H1 (cell line): ENCODE results near the gene DAP. TPM values are rescaled to one million over a fixed set of nuclear protein-coding genes. Genes with fewer than 3 reads are reported as not detected.

Source experiments
- CTCF ChIA-PET: fragments of 300-600 bp; sonication (Branson Sonifier 250); formaldehyde crosslinking; loops from one replicate; lab custom pipeline; 2021; ENCODE audit not compliant: partially characterized antibody; lab: Charles Lee
- POLR2A ChIA-PET: fragments of 300-600 bp; sonication (Branson Sonifier 250); formaldehyde crosslinking; loops from one replicate; lab custom pipeline; 2021; ENCODE audit warnings: inconsistent platforms; ENCODE audit not compliant: partially characterized antibody; lab: Charles Lee
- DNase-seq, 2 experiments: peaks; one replicate each; pipeline versions ENCODE4 v3.0.0 to v3.0.0-alpha.2; 2010 to 2022; ENCODE audit warnings: low spot score in 2 of 2, low read depth in 1 of 2, mixed read lengths in 1 of 2
- FAIRE-seq: peaks from 2 replicates; lab custom pipeline; 2011; peaks lifted over from hg19 to GRCh38; lab: Jason Lieb, UNC
- H2AFZ ChIP-seq: 2 replicates; pipeline ENCODE4 v1.8.1; 2012; ENCODE audit warnings: low read length, inconsistent platforms
- H2AK5ac ChIP-seq: 2 replicates; pipeline ENCODE4 v1.6.1; 2013; ENCODE audit warnings: low read depth, low read length
- H2BK120ac ChIP-seq: replicated peaks from 2 replicates; pipeline ENCODE3; 2013; ENCODE audit warnings: low read depth, low read length, inconsistent platforms
- H2BK12ac ChIP-seq: 2 replicates; pipeline ENCODE4 v1.6.1; 2013; ENCODE audit warnings: low read depth, low read length
- H2BK15ac ChIP-seq: 2 replicates; pipeline ENCODE4 v1.6.1; 2013; ENCODE audit warnings: low read length
- H2BK20ac ChIP-seq: 2 replicates; pipeline ENCODE4 v1.6.1; 2013; ENCODE audit warnings: low read length
- H2BK5ac ChIP-seq: 2 replicates; pipeline ENCODE4 v1.6.1; 2013; ENCODE audit warnings: low read depth, low read length
- H3K14ac ChIP-seq: 2 replicates; pipeline ENCODE4 v1.6.1; 2013; ENCODE audit warnings: inconsistent platforms; ENCODE audit not compliant: insufficient read length
- H3K18ac ChIP-seq: 2 replicates; pipeline ENCODE4 v1.6.1; 2013; ENCODE audit warnings: low read length; ENCODE audit errors: extremely low read depth
- H3K23ac ChIP-seq: 2 replicates; pipeline ENCODE4 v1.6.1; 2013; ENCODE audit warnings: inconsistent platforms; ENCODE audit not compliant: insufficient read length
- H3K23me2 ChIP-seq: 2 replicates; pipeline ENCODE4 v1.6.1; 2013; ENCODE audit warnings: low read depth, low read length
- H3K27ac ChIP-seq: 2 replicates; pipeline ENCODE4 v1.6.1; 2011; ENCODE audit warnings: low read depth, low read length, inconsistent platforms
- H3K27me3 ChIP-seq, 4 experiments: replicated peaks in 1 of 4; 1 replicate in 1 of 4; 2 replicates in 3 of 4; pipeline versions ENCODE4 v1.6.1 to v1.8.1; 2011 to 2013; ENCODE audit warnings: low read length in 3 of 4, mild to moderate bottlenecking in 3 of 4, inconsistent platforms in 2 of 4, mixed read lengths in 2 of 4, moderate library complexity in 1 of 4; ENCODE audit not compliant: control insufficient read depth in 3 of 4, insufficient read depth in 3 of 4; ENCODE audit errors: extremely low read depth in 1 of 4
- H3K36me3 ChIP-seq, 4 experiments: 2 replicates each; pipeline versions ENCODE4 v1.6.1 to v1.8.1; 2011 to 2013; ENCODE audit warnings: mild to moderate bottlenecking in 4 of 4, low read length in 3 of 4, moderate library complexity in 2 of 4, control low read depth in 1 of 4, inconsistent platforms in 1 of 4; ENCODE audit not compliant: insufficient read depth in 4 of 4, control insufficient read depth in 2 of 4
- H3K4ac ChIP-seq: replicated peaks from 2 replicates; pipeline ENCODE3; 2013; ENCODE audit warnings: low read length, low read depth, mixed read lengths, inconsistent platforms; ENCODE audit not compliant: insufficient read length
- H3K4me1 ChIP-seq, 4 experiments: replicated peaks in 1 of 4; 1 replicate in 1 of 4; 2 replicates in 3 of 4; pipeline versions ENCODE4 v1.6.1 to v1.8.1; 2011 to 2013; ENCODE audit warnings: low read length in 3 of 4, inconsistent platforms in 2 of 4, mixed read lengths in 1 of 4; ENCODE audit not compliant: insufficient read depth in 4 of 4, control insufficient read depth in 3 of 4
- H3K4me2 ChIP-seq, 2 experiments: 2 replicates each; pipeline versions ENCODE4 v1.6.1 to v1.8.1; 2011 to 2013; ENCODE audit warnings: low read depth in 2 of 2, low read length in 2 of 2, control low read depth in 1 of 2, inconsistent platforms in 1 of 2, mild to moderate bottlenecking in 1 of 2; ENCODE audit not compliant: insufficient read depth in 1 of 2
- H3K4me3 ChIP-seq, 4 experiments: fragments of 200-600, 300-600 bp in 1 of 4; sonication (generic), shearing (Covaris generic), sonication (Bioruptor Twin) in 1 of 4; 2 replicates each; pipeline versions ENCODE4 v1.5.1 to v1.8.1; 2011 to 2016; ENCODE audit warnings: low read length in 4 of 4, low read depth in 3 of 4, control low read depth in 2 of 4, inconsistent platforms in 2 of 4, mild to moderate bottlenecking in 2 of 4, mixed read lengths in 1 of 4, moderate library complexity in 1 of 4; ENCODE audit not compliant: insufficient read depth in 2 of 4; ENCODE audit errors: extremely low read depth in 1 of 4
- H3K56ac ChIP-seq: replicated peaks from 2 replicates; pipeline ENCODE3; 2013; ENCODE audit warnings: low read depth, mild to moderate bottlenecking, mixed read lengths, low read length, inconsistent platforms; ENCODE audit not compliant: insufficient read length
- H3K79me1 ChIP-seq: 2 replicates; pipeline ENCODE4 v1.6.1; 2013; ENCODE audit warnings: low read depth, low read length, control low read depth
- H3K79me2 ChIP-seq, 2 experiments: 2 replicates each; pipeline versions ENCODE4 v1.6.1 to v1.8.1; 2012 to 2013; ENCODE audit warnings: low read length in 2 of 2, mild to moderate bottlenecking in 2 of 2, inconsistent platforms in 1 of 2; ENCODE audit not compliant: insufficient read depth in 2 of 2, control insufficient read depth in 1 of 2
- H3K9ac ChIP-seq, 4 experiments: replicated peaks in 1 of 4; 1 replicate in 1 of 4; 2 replicates in 3 of 4; pipeline versions ENCODE4 v1.6.1 to v1.8.1; 2011 to 2013; ENCODE audit warnings: low read depth in 3 of 4, low read length in 3 of 4, control low read depth in 2 of 4, mild to moderate bottlenecking in 2 of 4, moderate library complexity in 2 of 4, inconsistent platforms in 1 of 4; ENCODE audit errors: extremely low read depth in 1 of 4
- H3K9me3 ChIP-seq, 2 experiments: 2 replicates each; pipeline versions ENCODE4 v1.6.1 to v1.8.1; 2012 to 2013; ENCODE audit warnings: mild to moderate bottlenecking in 2 of 2, moderate library complexity in 2 of 2, control low read depth in 1 of 2, inconsistent platforms in 1 of 2, low read depth in 1 of 2, low read length in 1 of 2, mixed read lengths in 1 of 2; ENCODE audit not compliant: insufficient read depth in 2 of 2
- H4K20me1 ChIP-seq, 2 experiments: replicated peaks in 1 of 2; 2 replicates each; pipeline versions ENCODE3 to v1.8.1; 2011 to 2013; ENCODE audit warnings: inconsistent platforms in 2 of 2, low read length in 2 of 2, mild to moderate bottlenecking in 1 of 2; ENCODE audit not compliant: insufficient read depth in 2 of 2, control insufficient read depth in 1 of 2
- H4K5ac ChIP-seq: 2 replicates; pipeline ENCODE4 v1.6.1; 2013; ENCODE audit warnings: low read length, low read depth, mixed read lengths, inconsistent platforms; ENCODE audit not compliant: insufficient read length
- H4K8ac ChIP-seq: 2 replicates; pipeline ENCODE4 v1.8.0; 2013; ENCODE audit warnings: mild to moderate bottlenecking, moderate library complexity, low read length, inconsistent platforms; ENCODE audit not compliant: insufficient read depth; ENCODE audit errors: extremely low read depth
- H4K91ac ChIP-seq: replicated peaks from 2 replicates; pipeline ENCODE3; 2013; ENCODE audit warnings: low read length, mixed read lengths, inconsistent platforms; ENCODE audit not compliant: insufficient read length
- BACH1 ChIP-seq: IDR thresholded peaks from 2 replicates; pipeline ENCODE4 v1.6.1; 2012; ENCODE audit warnings: low read length, improper control_type of control experiment
- CBX8 ChIP-seq: fragments of 300-800, 300-1000 bp; sonication (generic); IDR thresholded peaks from 2 replicates; pipeline ENCODE4 v1.7.1; 2016; ENCODE audit warnings: low read depth, low read length, borderline replicate concordance
- CHD1 ChIP-seq: IDR thresholded peaks from 2 replicates; pipeline ENCODE4 v1.6.1; 2012; ENCODE audit warnings: low read depth, low read length, improper control_type of control experiment
- CHD2 ChIP-seq: IDR thresholded peaks from 2 replicates; pipeline ENCODE4 v1.6.1; 2012; ENCODE audit warnings: low read length, improper control_type of control experiment
- CREB1 ChIP-seq: IDR thresholded peaks from 2 replicates; pipeline ENCODE4 v1.6.1; 2012; ENCODE audit warnings: inconsistent platforms
- CTBP2 ChIP-seq: IDR thresholded peaks from 2 replicates; pipeline ENCODE4 v1.7.0; 2011; ENCODE audit warnings: borderline replicate concordance, mild to moderate bottlenecking, moderate library complexity, mixed read lengths, low read length; ENCODE audit not compliant: insufficient read depth, insufficient read length
- GABPA ChIP-seq: IDR thresholded peaks from 2 replicates; pipeline ENCODE4 v1.6.1; 2011; ENCODE audit warnings: mild to moderate bottlenecking, low read length, moderate library complexity, borderline replicate concordance; ENCODE audit not compliant: insufficient read depth
- KDM1A ChIP-seq: fragments of 200-600, 300-600 bp; sonication (generic); IDR thresholded peaks from 2 replicates; pipeline ENCODE4 v1.7.1; 2016; ENCODE audit warnings: mild to moderate bottlenecking, low read length, borderline replicate concordance
- KDM5A ChIP-seq: fragments of 200-600 bp; IDR thresholded peaks from 2 replicates; pipeline ENCODE4 v1.7.1; 2012; ENCODE audit warnings: mild to moderate bottlenecking, low read length, inconsistent platforms, mixed read lengths
- RNF2 ChIP-seq: fragments of 200-900, 300-1000 bp; sonication (generic); IDR thresholded peaks from 2 replicates; pipeline ENCODE4 v1.7.1; 2016; ENCODE audit warnings: borderline replicate concordance, low read depth, mild to moderate bottlenecking, antibody characterized with exemption, low read length; ENCODE audit not compliant: poor library complexity, severe bottlenecking; ENCODE audit errors: missing control alignments
- RXRA ChIP-seq: IDR thresholded peaks from 2 replicates; pipeline ENCODE4 v1.6.1; 2011; ENCODE audit warnings: low read depth, mild to moderate bottlenecking, low read length, moderate library complexity; ENCODE audit not compliant: insufficient read depth
- SIRT6 ChIP-seq: IDR thresholded peaks from one replicate; pipeline ENCODE4 v1.7.1; 2012; ENCODE audit warnings: low read length, inconsistent platforms
- SIX5 ChIP-seq: IDR thresholded peaks from 2 replicates; pipeline ENCODE4 v1.6.1; 2011; ENCODE audit warnings: mild to moderate bottlenecking, low read depth, low read length
- SP2 ChIP-seq: IDR thresholded peaks from 2 replicates; pipeline ENCODE4 v1.6.1; 2012; ENCODE audit warnings: mild to moderate bottlenecking, low read length, inconsistent platforms
- WGBS, 2 experiments: shearing (Covaris generic) in 1 of 2; methylation state at CpG; one replicate each; pipeline versions ENCODE4 v1.1.6 to v1.1.7; 2013 to 2015; ENCODE audit warnings: low lambda C conversion rate in 2 of 2, mixed read lengths in 2 of 2, inconsistent platforms in 1 of 2, low coverage in 1 of 2, missing lambda C conversion rate in 1 of 2; ENCODE audit not compliant: insufficient replicate concordance in 2 of 2, insufficient coverage in 1 of 2, insufficient read length in 1 of 2; ENCODE audit errors: extremely low coverage in 1 of 2, missing lambda C conversion rate in 1 of 2; 5-methylcytosine and 5-hydroxymethylcytosine counted together
- polyA plus RNA-seq, 7 experiments: library from polyadenylated mRNA; depleted of rRNA in 3 of 7; stranded (reverse) in 5 of 7; unstranded in 2 of 7; fragments of >200 nt in 5 of 7; fragments of 200-250 nt in 2 of 7; gene quantifications; 1 replicate in 5 of 7; 2 replicates in 1 of 7; 4 replicates in 1 of 7; pipeline versions ENCODE4 v1.2.1 to v1.2.3, GENCODE V29; 2011 to 2013; ENCODE audit warnings: missing spikeins in 2 of 7, mixed read lengths in 2 of 7
- total RNA-seq: library from RNA; stranded (reverse); fragmentation: NEBNext Ultra II Directional; extraction: Animal tissue kit (Norgen Biotek cat#: 25700); gene quantifications from 2 replicates; pipeline ENCODE4 v1.2.1, GENCODE V29; 2021
- TF ChIP-seq, protein P1 (sequence below): IDR thresholded peaks from 2 replicates; pipeline ENCODE4 v1.6.1; 2012; ENCODE audit warnings: inconsistent platforms

DAP gene
- total and polyA plus RNA-seq, 2 of the 8 experiments (the other 6 are each of a cell fraction or from before 2014, with no cell fraction given): 26.2 to 44.4 TPM

DNA sequence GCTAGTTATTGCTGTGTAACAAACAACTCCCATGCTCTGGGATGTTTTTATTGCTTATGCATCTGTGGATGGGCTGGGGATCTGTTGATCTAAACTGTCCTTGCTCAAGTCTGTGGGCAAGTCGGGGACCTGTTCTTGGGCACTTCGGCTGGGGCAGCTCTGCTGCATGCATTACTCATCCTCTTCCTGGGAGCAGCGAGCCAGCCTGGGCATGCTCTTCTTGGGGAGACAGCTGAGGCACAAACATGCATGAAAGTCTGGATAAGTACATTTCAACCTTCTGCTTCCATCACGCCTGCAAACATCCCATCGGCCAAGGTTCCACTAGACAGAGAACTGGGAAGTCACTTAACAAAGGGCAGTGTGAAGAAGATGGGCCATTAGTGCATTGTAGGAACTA, 130.9 kb downstream of the DAP start:
- Histone ChIP-seq H3K4ac (no peak overlapping the region), H4K20me1 (no peaks in the 10 kb centered on the region), H2AK5ac (0 out of 2 replicates have a peak overlapping the region, but pooled peaks have one; percentile 18), H3K27me3 (no peaks in the 10 kb centered on the region), H3K56ac (no peak overlapping the region), H2BK12ac (peak overlapping the region; percentile 82; the same call in 1 of the 2 replicates), H2AFZ (no peak overlapping the region), H3K79me2 (peaks cover 0 to 9% of the 10 kb centered on the region in 2 experiments; a peak in 1 of 4 replicates), H2BK5ac (no peak overlapping the region), H3K18ac (no peak overlapping the region), H4K91ac (no peak overlapping the region), H3K23me2 (peaks cover 3% of the 10 kb centered on the region; the same call in 1 of the 2 replicates), H4K5ac (no peak overlapping the region), H3K79me1 (no peaks in the 10 kb centered on the region), H2BK15ac (peak overlapping the region; percentile 3; the same call in 1 of the 2 replicates), H3K14ac (no peak overlapping the region), H3K9ac (no peak overlapping the region), H3K27ac (no peak overlapping the region), H2BK120ac (no peak overlapping the region), H3K9me3 (no peaks in the 10 kb centered on the region), H3K4me3 (no peak overlapping the region), H3K36me3 (no peaks in the 10 kb centered on the region), H3K4me1 (peaks cover 2 to 21% (median 13%) of the 10 kb centered on the region in 4 experiments; a peak in 6 of 7 replicates), H3K4me2 (no peak overlapping the region), H4K8ac (no peak overlapping the region), H2BK20ac (no peak overlapping the region), H3K23ac (no peak overlapping the region)
- ChIA-PET CTCF (interaction anchor here (0.7 to 9.6 kb wide), 9 partner anchors 29 to 177 kb away, joined by 3 to 199 read pairs (median 7); no protein-coding TSS in a partner anchor), POLR2A (no interaction called here)
- DNase-seq (no peak), FAIRE-seq (no peak)
- 99% methylated on average over 5 of the region's 5 CpGs; no CpG with 5 or more reads in 1 of the 2 experiments for WGBS, 2 experiments
- TF ChIP-seq KDM5A (no peak), SIX5 (no peak), CHD1 (no peak), BACH1 (no peak), SIRT6 (no peak), CHD2 (no peak), CREB1 (no peak), GABPA (no peak), CBX8 (no peak), CTBP2 (no peak), SP2 (no peak), KDM1A (no peak), RNF2 (no peak), RXRA (no peak)
- TF ChIP-seq, protein P1, sequence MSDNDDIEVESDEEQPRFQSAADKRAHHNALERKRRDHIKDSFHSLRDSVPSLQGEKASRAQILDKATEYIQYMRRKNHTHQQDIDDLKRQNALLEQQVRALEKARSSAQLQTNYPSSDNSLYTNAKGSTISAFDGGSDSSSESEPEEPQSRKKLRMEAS: no peak
